DMS 273 treated with DMSO at 0.1 percent for 48 hours (cell line): Measurements from ENCODE around the gene PDGFRB.

Experiments used
- DNase-seq: peaks from one replicate; lab custom pipeline; 2025; lab: John Stamatoyannopoulos, UW

PDGFRB gene

DNA sequence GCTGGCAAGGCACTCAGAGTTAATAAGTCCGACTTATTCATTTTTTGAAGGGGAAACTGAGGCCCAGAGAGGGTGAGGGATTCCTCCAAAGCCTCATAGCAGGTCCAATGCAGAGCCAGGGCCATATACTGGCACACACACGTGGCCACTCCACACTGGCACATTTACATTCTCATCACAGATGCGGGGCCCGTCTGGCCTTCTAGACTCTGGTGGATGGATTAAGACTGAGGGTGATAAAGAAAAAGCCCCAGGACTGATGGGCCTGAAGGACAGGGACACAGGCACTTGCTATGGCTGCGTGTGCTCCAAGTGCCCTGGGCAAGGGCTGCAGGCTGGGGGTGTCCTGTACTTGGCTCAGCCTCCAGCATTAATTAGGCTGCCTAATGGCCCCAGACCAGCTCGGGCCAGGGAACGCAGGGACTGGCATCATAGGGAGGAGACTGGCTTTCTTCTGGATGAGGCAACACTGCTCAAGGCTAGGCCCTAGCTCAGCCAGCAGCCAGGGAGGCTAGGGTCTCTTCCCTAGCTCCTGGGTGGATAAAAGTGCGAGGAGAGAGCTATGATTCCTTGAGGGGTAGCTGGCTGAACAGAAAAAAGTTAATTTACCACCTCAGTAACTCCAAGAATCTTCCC, 40.8 kb downstream of the PDGFRB start:
- DNase-seq: no peak

DNA sequence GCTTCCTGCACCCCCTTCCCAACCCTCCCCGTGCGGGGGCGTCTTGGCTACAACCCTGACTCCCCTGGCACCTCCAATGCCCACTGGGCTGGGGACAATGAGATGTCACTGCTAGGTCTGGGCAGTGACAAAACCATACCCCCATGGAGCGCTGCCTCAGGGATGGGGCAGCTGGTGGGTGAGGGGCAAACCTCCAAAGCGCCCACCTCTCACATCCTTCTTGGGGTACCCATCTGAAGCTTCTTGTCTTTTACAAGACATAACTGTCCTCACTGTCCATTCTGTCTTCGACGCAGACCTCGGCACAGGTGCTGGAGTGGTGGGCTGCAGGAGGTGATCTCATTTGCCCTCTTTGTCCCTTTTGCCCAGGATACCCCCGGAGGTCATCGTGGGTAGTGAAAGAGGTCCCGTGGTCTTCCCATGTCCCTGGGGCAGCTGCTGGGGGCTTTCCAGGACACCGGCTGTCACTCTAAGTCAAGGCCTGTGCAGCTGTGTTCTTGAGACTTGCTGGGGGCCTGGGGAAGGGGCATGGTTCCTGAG, 41.5 kb downstream of the PDGFRB start:
- DNase-seq: no peak

DNA sequence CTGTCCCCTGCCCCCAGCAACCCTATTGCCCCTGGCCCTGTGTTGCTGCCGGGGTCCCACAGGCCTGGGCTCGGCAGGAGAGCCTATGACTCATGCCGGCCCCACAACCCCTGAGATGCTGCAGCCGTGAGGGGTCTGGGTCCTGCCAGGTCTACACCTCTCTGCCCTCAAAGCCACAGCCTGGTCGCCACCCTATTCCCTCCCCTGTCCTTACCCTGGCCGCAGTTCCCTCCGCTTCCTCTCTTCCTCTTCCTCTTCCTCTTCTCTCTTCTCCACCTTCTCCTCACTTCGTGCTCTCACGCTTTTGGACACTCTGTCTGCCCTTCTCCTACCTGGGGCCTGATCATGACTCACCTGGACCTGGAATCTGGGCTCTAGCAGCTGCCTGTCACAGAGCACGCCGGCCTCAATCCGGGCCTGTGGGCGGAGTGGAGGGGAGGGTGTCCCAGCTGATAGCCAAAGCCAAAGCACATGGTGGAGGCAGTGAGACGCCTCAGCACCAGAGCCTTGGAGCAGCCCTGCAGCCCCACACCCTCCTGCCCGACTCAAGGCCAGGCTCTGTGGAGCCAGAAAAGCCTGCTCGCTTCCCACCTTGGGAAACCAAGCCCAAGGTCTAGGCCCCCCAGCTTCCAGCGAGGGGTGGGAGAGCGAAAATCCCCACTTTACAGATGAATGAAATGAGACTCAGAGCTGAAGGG, 42.4 kb downstream of the PDGFRB start:
- DNase-seq: no peak

DNA sequence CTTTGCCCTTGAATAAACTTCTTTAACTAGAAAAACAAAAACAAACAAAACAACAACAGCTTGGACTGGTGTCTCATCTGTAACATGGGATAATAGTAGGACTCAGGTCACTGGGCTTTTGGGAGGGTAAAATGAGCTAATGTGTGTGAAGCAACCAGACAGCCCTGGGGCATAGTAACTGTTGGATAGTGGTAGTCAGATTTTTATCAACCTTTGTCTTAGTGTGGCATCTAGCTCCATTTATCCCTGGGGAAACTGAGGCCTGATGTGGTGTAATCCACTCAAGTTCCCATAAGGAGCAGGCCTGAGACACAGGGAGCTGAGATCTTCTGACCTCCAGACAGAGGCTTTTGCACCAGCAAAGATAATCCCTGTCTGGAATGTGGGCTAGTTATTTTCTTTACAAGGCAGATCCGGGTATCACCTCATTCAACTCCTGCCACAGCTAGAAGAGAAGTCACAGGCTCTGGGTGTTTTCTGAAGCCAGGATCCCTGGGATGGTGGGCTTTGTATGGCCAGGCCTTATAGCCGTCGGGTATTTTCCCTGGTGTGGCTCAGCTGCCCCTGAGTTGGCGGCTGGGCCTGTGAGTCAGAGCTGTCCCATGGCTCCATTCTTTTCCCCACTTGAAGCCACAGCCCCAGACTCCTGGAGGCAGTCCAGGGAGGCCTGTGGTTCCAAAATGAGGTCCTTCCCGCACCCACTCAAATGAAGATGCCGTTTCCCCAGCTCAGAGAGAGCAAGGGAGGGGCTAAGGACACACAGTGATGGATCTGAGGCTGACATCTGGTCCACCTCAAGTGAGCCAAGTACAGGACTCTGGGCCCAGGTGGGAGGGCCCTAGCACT, 43.2 kb downstream of the PDGFRB start:
- DNase-seq: no peak

DNA sequence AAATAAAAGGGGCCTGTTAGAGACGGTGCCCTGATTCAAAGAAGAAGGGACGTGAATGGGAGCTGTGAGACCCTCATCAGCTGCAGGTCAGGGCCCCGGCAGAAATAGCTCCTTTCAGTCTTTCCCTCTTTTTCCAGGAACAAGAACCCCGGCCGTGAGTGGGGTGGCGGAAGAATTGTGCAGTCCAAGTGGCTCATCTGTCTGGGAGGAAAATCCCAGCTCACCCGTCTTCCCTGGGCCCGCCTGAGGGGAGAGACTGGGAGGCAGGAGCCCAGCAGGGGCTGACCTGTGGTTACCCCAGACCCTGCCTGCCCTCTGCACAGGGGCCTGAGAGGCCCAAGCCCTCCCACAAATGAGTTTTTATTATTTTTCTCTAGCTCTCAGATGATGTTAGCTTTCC, 44.5 kb downstream of the PDGFRB start:
- DNase-seq: no peak

DNA sequence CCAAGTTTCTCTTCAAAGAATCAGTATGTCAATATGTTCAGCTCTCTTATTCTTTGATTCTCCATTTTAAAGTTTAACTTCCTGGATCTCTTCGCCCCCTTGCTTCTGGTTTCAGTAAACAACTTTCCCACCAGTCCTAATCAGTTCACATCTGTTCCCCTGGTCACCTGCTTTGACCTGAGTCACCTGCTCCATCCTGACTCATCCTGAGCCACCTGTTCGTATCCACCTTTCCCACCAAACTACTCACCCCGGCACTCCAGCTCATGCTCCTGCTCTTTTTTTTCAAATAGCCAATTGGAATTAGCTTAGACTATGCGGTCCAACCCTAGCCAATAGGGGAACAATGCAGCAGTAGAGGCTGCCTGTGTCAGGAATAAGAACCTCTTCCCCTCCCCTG, 45.7 kb downstream of the PDGFRB start:
- DNase-seq: no peak

DNA sequence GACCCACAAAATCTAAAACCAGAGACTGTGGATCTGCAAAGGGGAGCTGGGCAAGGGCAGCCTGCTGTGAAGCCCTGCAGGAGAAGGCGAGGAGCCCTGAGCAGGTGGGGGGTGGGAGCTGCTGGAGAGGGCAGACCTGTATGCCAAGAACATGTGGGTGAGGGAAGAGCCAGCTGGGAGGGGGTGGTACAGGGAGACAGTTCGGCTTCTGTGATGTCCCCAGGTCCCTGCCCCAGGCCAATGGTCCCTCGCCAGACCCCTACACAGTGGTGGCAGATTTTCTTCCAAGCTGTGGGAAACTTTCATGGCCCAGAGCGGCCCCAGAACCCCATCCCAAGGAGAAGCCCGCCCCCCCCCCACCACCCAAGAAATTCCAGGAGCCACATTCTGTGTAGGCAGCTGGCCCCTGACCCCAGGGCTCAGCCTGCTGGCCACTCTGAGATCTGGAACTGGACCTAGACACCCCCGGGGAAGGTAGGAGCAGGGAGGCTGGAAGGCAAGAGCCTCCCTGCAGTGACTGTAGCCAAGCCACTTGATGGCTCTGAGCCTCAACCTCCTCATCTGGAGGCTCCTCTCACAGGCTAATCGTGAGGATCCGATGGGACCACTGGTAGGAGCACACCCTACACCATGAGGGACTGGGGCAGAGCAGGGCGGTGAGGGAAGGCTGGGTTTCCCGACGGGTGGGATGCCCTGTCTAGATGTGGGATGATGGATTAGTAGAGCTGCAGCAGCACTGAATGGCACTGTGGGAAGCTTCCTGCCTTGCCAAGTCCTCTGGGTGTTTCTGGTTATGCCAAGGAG, 46.7 kb downstream of the PDGFRB start:
- DNase-seq: no peak

DNA sequence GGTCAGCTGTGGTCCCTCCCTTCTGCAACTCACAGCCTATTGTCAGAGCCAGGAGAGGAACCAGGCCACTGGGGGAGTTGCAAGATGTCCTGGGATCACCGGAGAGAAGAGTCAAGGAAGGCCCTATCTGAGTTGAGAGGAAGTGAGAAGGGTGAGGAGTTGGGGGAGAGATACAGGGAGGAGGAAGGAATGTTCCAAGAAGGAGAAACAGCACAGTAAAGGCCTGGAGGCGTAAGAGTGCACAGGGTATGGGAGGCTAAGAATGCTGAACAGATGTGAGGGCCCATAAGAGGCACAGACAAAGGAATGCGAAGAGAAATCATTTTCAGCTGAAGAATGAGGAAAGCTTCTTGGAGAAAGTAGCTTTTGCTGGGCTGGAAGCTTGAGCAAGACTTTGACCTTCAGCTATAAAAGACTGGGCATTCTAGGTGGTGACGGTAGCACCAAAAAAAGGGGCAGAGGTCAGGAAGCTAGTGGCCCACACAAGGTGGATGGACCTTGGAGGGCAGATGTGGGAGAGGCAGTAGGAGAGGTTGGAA, 47.7 kb downstream of the PDGFRB start:
- no peak for DNase-seq

DNA sequence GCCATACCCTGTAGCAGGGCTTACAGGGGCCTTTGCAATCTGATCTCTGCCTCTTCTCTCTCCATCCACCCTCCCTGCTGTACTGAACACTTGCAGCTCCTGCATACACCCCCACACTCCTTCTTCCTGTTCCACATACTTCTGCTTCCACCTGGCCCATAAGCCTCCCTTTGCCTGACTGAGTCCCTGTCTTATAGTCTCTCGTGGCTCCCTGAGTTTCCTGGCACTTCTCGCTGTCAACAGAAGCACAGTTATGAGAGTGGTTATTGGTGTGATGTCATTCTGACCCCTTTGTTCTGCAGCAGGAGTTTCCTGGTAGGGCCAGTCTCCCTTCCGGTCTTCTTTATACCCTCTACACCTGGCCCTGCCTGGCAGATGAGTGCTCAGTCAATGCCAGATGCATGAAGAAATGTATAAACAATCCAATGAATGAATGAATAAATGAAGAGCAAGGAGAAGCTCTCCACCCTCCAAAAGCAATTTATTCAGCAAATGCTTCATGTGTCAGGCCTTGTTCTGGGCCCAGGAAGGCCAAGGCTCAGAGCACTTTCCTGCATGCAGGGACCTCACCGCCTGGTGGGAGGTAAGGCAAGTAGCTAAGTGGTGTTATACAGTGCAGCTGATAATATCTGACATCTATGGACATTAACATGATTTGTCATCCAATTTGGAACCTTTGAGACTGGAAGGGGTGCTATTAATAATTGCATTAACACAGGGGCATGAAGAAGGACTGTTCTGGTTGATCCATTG, 48.8 kb downstream of the PDGFRB start:
- DNase-seq: no peak

DNA sequence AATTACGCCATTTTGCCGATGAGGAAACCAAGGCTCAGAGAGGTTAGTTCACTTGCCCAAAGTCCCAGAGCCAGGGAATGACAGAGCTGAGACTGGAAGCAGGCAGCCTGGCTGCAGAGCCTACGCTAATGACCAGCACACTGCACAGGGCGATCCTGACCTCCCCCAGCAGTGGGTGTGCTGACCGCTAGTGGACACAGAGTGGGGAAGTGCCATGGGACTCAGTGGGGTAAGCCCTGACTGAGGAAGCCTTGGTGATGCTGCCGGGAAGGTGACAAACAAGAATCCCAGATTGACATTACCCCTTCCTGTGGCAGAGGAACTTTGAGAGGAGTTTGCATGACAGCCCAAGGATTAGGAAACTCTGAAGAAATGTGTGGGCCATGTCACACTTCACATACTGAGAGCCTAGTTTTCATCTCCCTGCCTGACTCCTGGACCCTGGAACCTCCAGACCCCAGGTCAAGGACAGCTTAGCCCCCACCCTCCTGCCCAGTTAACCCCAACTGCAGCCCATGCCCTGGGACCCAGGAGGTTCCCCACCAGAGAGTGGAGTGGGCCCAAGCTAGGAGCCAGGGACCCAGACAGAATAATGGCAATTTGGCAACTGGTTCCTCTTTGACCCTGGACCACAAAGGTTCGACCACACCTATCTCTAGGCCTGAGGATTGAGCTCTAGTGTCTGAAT, 49.6 kb downstream of the PDGFRB start:
- no peak for DNase-seq

DNA sequence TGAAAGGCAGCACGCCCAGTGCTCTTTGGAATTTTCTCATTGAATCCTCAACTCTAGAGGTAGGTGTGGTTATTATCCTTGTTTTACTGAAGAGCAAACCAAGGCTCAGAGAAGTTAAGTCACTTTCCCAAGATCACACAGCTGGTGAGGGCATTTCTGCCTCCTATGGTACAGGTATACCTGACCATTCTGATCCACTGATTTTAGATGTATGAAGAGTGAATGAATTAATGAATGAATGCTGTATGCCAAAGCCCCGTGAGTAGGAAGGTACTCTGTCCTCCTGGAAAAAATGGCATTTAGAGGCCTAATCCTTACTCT, 51.1 kb downstream of the PDGFRB start:
- DNase-seq: no peak

DNA sequence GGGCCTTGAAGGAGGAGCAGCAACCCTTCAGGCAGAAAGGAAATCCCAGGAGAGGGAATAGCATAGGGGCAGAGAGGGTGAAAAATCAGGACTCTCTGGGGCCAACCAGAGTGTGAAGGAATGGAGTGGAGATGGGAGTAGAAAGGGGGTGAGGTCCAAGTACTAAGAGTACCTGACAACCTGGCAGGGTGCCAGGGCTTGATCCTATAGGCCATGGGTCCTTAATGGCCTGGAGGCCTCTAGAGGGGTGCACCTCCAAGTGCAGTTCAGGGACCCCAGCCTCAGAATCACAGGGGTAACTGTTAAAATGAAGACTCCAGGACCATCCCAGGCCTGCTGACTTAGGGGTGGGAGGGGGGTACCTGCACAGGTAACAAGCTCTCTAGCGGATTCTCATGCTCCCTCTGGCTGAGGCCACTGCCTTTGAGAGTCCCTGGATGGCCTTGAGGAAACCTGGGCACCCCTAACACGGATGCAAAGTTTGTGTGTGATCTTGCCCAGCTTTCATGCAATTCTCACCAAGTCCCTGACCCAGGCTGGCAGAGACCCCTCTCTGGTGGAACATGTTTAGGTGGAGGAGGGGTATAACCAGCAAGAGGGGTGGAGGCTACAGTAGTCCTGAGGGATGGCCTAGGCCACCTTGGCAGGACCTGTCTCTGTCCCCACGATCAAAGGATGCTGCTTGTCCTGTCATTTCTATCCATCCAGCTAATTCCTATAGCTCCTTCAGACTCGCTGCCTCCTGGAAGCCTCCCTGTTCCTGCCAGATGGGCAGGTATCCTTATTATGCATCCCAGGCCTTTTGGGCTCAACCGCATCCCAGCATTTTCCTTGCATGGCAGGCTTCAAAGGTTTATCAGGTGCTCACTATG, 51.7 kb downstream of the PDGFRB start:
- no peak for DNase-seq

DNA sequence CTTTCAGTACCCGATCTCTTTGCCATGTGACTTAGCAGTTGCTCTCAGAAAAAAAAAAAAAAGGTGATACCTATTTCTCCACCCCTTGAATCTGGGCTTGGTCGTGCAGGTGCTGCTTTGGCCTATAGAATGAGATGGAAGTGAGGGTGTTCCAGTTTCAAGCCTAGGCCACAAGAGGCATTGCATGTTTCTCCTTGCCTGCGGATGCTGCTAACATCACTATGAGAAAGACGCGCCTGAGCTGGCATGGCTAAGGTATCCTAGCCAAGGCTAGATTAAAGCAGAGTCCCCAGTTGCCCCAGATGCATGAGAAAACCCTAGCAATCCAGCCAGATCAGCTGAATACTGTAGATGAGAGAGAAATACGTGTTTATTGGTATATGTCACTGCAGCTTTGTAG, 54.6 kb downstream of the PDGFRB start:
- DNase-seq: no peak

DNA sequence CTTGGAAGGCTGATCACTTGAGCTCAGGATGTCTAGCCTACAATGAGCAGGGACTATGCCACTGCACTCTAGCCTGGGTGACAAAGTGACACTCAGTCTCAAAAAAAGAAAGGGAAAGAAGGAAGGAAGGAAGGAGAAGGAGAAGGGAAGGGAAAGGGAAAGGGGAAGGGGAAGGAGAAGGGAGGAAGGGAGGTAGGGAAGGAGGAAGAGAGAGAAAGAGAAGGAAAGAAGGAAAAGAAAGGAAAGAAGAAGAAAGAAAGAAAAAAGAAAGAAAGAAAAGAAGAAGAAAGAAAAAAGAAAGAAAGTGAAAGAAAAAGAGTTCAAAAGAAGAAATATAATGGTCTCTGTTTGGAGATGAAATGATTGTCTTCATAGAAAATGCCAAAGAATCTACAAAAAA, 58.5 kb downstream of the PDGFRB start:
- no peak for DNase-seq

DNA sequence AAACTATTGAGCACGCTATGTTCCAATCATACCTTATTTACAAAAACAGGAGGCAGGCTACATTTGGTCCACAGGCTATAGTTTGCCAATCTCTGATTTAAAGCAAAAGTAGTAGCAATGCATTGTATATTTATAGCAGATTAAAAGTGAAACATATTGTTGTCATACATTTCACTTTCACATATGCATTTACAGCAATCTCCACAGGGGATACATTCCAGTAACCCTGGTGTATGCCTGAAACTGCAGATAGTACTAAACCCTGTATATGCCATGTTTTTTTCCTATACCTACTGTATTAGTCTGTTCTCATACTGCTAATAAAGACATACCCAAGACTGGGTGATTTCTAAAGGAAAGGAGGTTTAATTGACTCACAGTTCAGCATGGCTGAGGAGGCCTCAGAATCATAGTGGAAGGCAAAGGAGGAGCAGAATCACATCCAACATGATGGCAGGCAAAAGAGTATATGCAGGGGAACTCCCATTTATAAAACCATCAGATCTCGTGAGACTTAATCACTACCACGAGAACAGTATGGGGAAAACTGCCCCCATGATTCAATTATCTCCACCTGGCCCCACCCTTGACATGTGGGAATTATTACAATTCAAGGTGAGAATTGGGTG, 63.4 kb downstream of the PDGFRB start:
- DNase-seq: no peak

DNA sequence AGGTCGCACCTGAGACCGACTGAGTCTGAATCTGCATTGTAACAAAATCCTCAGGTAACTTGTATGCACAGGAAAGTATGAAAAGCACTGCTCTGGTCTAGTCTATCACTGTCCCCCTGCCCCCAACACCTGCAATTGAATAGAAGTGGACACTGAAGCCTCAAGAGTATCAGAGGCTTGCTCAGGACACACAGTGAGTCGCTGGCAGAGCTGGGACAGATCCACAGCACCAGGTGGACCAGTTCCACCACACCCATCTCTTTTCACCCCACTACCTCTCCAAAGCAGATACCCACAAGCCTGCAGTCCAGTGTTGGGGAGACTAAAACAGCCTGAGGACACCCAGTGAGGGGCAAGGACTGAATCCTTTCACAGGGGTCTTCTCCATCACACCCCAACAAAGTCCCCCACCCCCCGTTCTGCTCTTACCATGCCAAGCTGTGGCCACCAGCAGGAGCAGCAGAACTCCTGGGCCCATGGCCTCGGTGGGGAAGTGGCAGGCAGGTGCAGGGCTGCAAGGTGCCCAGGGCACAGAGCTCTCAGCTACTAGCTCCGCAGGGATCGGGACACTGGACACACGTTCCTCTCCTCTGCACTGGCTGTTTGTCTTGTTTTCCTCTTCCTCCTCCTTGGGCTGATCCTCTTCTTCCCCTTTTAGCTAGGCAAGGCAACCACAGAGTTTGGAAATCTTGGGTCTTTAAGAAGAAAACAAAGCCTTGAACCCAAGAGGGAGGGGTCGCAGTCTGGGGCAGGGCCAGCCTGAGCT, 69.5 kb downstream of the PDGFRB start, which contains the start of gene CSF1R:
TSS of gene CSF1R (minus strand) at position 605 of the 766 bp plus-strand sequence. CDS start at position 478, 127 bp downstream.
- no peak for DNase-seq

DNA sequence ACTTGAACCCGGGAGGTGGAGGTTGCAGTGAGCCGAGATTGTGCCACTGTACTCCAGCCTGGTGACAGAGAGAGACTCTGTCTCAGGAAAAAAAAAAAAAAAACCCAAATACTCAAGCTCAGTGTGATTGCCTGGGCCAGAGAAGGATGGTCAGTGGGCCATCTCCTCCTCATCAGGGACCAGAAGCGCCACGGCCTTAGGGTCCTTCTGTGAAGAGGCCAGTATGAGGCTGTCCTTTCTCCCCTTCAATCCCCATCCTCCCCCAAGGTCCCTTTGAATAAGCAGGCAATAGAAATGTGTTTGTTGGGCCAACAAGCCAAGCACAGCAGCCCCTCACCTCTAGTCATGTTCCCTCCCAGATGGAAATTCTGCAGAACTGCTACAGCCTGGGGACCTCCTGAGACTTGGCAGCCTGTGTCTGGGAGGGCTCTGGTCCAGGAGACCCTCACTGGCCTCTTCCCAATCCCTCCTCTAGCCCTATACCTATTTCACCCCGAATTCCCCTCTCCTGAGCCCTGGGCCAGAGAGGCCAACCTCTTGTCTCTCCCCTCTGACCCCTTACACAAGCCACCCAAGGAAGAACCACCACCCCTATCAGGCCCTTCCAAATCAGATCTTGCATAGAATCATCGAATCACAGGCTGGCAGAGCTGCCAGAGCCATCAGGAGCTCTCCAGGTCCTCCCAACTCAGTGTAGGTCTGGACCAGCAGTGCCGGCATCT, 70.3 kb downstream of the PDGFRB start:
- no peak for DNase-seq
